Measurements from ENCODE around the gene NSMF. TPM values are rescaled to one million over a fixed set of nuclear protein-coding genes. Genes with fewer than 3 reads are reported as not detected.

The NSMF gene
- total and polyA plus RNA-seq, 2 of the 8 experiments (the other 6 are each of a cell fraction or from before 2014, with no cell fraction given) = 56.7 to 65.1 TPM

DNA sequence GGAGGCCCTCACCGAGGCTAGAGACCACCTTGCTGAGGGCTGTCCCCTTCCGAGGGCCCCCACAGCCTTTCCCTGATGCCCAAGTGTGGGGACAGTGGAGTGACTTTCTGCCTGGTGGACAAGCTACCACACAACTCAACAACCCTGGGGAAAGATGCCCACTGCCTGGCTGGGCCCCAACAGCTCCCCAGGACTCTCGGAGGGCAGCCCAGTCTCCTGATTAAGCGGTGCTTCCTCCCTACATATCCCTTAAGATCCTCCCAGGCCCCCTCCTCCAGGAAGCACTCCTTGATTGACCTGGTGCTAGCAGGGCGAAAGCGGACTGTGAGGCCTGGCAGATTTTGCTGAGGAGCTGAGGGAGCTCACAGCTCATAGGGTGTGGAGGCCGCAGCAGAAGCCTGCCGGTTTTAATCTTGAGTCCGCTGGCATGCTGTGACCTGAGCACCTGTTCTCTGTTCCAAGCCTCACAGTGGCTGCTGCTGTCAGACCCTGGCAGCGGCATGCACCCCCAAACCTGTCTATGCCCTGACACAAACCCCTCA, 2.2 kb downstream of the NSMF start:
- CTCF ChIA-PET (ENCODE audit: partially characterized antibody) = interaction anchor here (0.7 to 1.3 kb wide), 7 partner anchors 12 to 155 kb away, joined by 3 to 5 read pairs (median 3); partner anchors contain the start of gene NRARP
- no peak for FAIRE-seq
- 89% methylated on average over 9 of the region's 10 CpGs; no CpG with 5 or more reads in 1 of the 2 experiments for WGBS, 2 experiments (ENCODE audit: extremely low coverage in 1 of 2, insufficient coverage in 1 of 2, insufficient read length in 1 of 2, insufficient replicate concordance in 2 of 2, low coverage in 1 of 2, low lambda C conversion rate in 2 of 2, missing lambda C conversion rate in 1 of 2)

More for the DNA sequence above, 2.2 kb downstream of the NSMF start:
- peaks cover 15% of the 10 kb centered on the region; the same call in 1 of the 2 replicates for H3K23me2 ChIP-seq (ENCODE audit: low read depth, low read length)
- no peak overlapping the region for H4K91ac ChIP-seq (replicated peaks; ENCODE audit: insufficient read length, low read length)
- H3K9ac ChIP-seq (replicated peaks in 1 of 4; ENCODE audit: extremely low read depth in 1 of 4, low read depth in 3 of 4, low read length in 3 of 4) = no peak overlapping the region
- H2BK20ac ChIP-seq (ENCODE audit: low read length) = no peak overlapping the region
- no peak for TF ChIP-seq CTBP2 (IDR thresholded peaks at IDR 0.05; ENCODE audit: borderline replicate concordance, insufficient read depth, insufficient read length, low read length)
- no peak for TF ChIP-seq POLR2A (IDR thresholded peaks at IDR 0.05; ENCODE audit: control extremely low read depth in 1 of 2, low read depth in 2 of 2, low read length in 2 of 2)
- TF ChIP-seq HDAC2 (IDR thresholded peaks at IDR 0.05; ENCODE audit: borderline replicate concordance in 1 of 2, low read depth in 2 of 2, low read length in 2 of 2) = no peak
- no peak for TF ChIP-seq TAF7 (optimal IDR thresholded peaks at IDR 0.05; ENCODE audit: borderline replicate concordance, low read depth, low read length)
- TF ChIP-seq TBP (IDR thresholded peaks at IDR 0.05; ENCODE audit: low read depth, low read length) = no peak
- no peak for TF ChIP-seq TEAD4 (IDR thresholded peaks at IDR 0.05; ENCODE audit: low read depth, low read length)
- no peak for TF ChIP-seq CREB1 (IDR thresholded peaks at IDR 0.05)
- TF ChIP-seq SP4 (IDR thresholded peaks at IDR 0.05; ENCODE audit: low read length) = no peak
- TF ChIP-seq, protein P1, sequence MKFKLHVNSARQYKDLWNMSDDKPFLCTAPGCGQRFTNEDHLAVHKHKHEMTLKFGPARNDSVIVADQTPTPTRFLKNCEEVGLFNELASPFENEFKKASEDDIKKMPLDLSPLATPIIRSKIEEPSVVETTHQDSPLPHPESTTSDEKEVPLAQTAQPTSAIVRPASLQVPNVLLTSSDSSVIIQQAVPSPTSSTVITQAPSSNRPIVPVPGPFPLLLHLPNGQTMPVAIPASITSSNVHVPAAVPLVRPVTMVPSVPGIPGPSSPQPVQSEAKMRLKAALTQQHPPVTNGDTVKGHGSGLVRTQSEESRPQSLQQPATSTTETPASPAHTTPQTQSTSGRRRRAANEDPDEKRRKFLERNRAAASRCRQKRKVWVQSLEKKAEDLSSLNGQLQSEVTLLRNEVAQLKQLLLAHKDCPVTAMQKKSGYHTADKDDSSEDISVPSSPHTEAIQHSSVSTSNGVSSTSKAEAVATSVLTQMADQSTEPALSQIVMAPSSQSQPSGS (IDR thresholded peaks at IDR 0.05; ENCODE audit: low read length) = no peak
- TF ChIP-seq SP2 (IDR thresholded peaks at IDR 0.05; ENCODE audit: low read length) = no peak
- no peak for TF ChIP-seq RAD21 (IDR thresholded peaks at IDR 0.05 in 1 of 2, conservative IDR thresholded peaks at IDR 0.05 in 1 of 2; ENCODE audit: low read depth in 2 of 2, low read length in 2 of 2)
- no peak for TF ChIP-seq SIX5 (IDR thresholded peaks at IDR 0.05; ENCODE audit: low read depth, low read length)
- no peak overlapping the region for H3K18ac ChIP-seq (ENCODE audit: extremely low read depth, low read length)
- no peak overlapping the region for H2AFZ ChIP-seq (ENCODE audit: low read length)
- no peak overlapping the region for H2BK120ac ChIP-seq (replicated peaks; ENCODE audit: low read depth, low read length)
- no peak overlapping the region for H2AK5ac ChIP-seq (ENCODE audit: low read depth, low read length)
- H4K5ac ChIP-seq (ENCODE audit: insufficient read length, low read depth, low read length) = no peak overlapping the region
- no peak for DNase-seq (ENCODE audit: low read depth in 1 of 2, low spot score in 2 of 2)
- POLR2A ChIA-PET (ENCODE audit: partially characterized antibody) = no interaction called here
- no peak overlapping the region for H3K27ac ChIP-seq (ENCODE audit: low read depth, low read length)
- peaks cover 0 to 9% (median 3%) of the 10 kb centered on the region in 4 experiments; a peak in 4 of 7 replicates for H3K27me3 ChIP-seq (replicated peaks in 1 of 4; ENCODE audit: control insufficient read depth in 3 of 4, extremely low read depth in 1 of 4, insufficient read depth in 3 of 4, low read length in 3 of 4)
- peaks cover 0 to 13% of the 10 kb centered on the region in 2 experiments for H4K20me1 ChIP-seq (replicated peaks in 1 of 2; ENCODE audit: control insufficient read depth in 1 of 2, insufficient read depth in 2 of 2, low read length in 2 of 2)
- no peaks in the 10 kb centered on the region; a peak in 1 of 4 replicates for H3K9me3 ChIP-seq (ENCODE audit: insufficient read depth in 2 of 2, low read depth in 1 of 2, low read length in 1 of 2)
- no peak overlapping the region for H3K23ac ChIP-seq (ENCODE audit: insufficient read length)
- no peak overlapping the region for H3K14ac ChIP-seq (ENCODE audit: insufficient read length)
- H3K4me2 ChIP-seq (ENCODE audit: insufficient read depth in 1 of 2, low read depth in 2 of 2, low read length in 2 of 2) = no peak overlapping the region
- H3K79me1 ChIP-seq (ENCODE audit: low read depth, low read length) = peaks cover 3% of the 10 kb centered on the region; the same call in 1 of the 2 replicates
- no peak overlapping the region for H2BK12ac ChIP-seq (ENCODE audit: low read depth, low read length)
- H2BK5ac ChIP-seq (ENCODE audit: low read depth, low read length) = no peak overlapping the region
- H4K8ac ChIP-seq (ENCODE audit: extremely low read depth, insufficient read depth, low read length) = no peak overlapping the region
- H3K79me2 ChIP-seq (ENCODE audit: control insufficient read depth in 1 of 2, insufficient read depth in 2 of 2, low read length in 2 of 2) = no peaks in the 10 kb centered on the region; a peak in 1 of 4 replicates
- no peak overlapping the region for H3K56ac ChIP-seq (replicated peaks; ENCODE audit: insufficient read length, low read depth, low read length)
- no peak overlapping the region for H3K4me3 ChIP-seq (ENCODE audit: extremely low read depth in 1 of 4, insufficient read depth in 2 of 4, low read depth in 3 of 4, low read length in 4 of 4)
- no peak overlapping the region for H2BK15ac ChIP-seq (ENCODE audit: low read length)
- peaks cover 0 to 27% (median 21%) of the 10 kb centered on the region in 4 experiments; a peak in 6 of 7 replicates for H3K4me1 ChIP-seq (replicated peaks in 1 of 4; ENCODE audit: control insufficient read depth in 3 of 4, insufficient read depth in 4 of 4, low read length in 3 of 4)
- H3K36me3 ChIP-seq (ENCODE audit: control insufficient read depth in 2 of 4, insufficient read depth in 4 of 4, low read length in 3 of 4) = peaks cover 0 to 14% (median 7%) of the 10 kb centered on the region in 4 experiments; a peak in 7 of 8 replicates
- H3K4ac ChIP-seq (replicated peaks; ENCODE audit: insufficient read length, low read depth, low read length) = no peak overlapping the region

All from H1 (cell line).